GM23338 (cell line): Measurements from ENCODE around the gene GPR101. TPM values are rescaled to one million over a fixed set of nuclear protein-coding genes. Genes with fewer than 3 reads are reported as not detected.

ENCODE experiments used
- ATAC-seq: fragments of 200-7000 bp; cut with Tn5 transposase; 3 replicates; pipeline ENCODE4 v1.9.1; 2020
- DNase-seq: peaks from one replicate; pipeline ENCODE4 v3.0.0-alpha.2; 2015; ENCODE audit warnings: low spot score
- H2AFZ ChIP-seq: fragments of 200-600 bp; sonication (generic); 2 replicates; pipeline ENCODE4 v1.8.0; 2016; ENCODE audit warnings: antibody characterized with exemption, mild to moderate bottlenecking, moderate library complexity
- H3F3A ChIP-seq: fragments of 200-600 bp; sonication (generic); replicated peaks from 2 replicates; pipeline ENCODE4 v1.8.0; 2017; ENCODE audit warnings: antibody characterized with exemption, mixed run types, low read depth
- H3K27ac ChIP-seq: fragments of 200-600 bp; sonication (generic); 2 replicates; pipeline ENCODE4 v1.6.1; 2016; ENCODE audit warnings: low read depth
- H3K27me3 ChIP-seq: fragments of 200-600 bp; sonication (generic); 2 replicates; pipeline ENCODE4 v1.8.0; 2016; ENCODE audit warnings: mild to moderate bottlenecking, mixed run types, moderate library complexity; ENCODE audit not compliant: insufficient read depth
- H3K36me3 ChIP-seq: fragments of 200-600 bp; sonication (generic); 2 replicates; pipeline ENCODE4 v1.8.0; 2016; ENCODE audit warnings: mild to moderate bottlenecking; ENCODE audit not compliant: insufficient read depth
- H3K4me1 ChIP-seq: fragments of 200-600 bp; sonication (generic); 2 replicates; pipeline ENCODE4 v1.8.0; 2016; ENCODE audit warnings: mild to moderate bottlenecking, moderate library complexity; ENCODE audit not compliant: insufficient read depth
- H3K4me2 ChIP-seq: fragments of 200-600 bp; sonication (generic); 2 replicates; pipeline ENCODE4 v1.7.1; 2017; ENCODE audit warnings: mixed run types
- H3K4me3 ChIP-seq: fragments of 200-600 bp; sonication (generic); 2 replicates; pipeline ENCODE4 v1.6.1; 2016; ENCODE audit warnings: mixed run types
- H3K79me2 ChIP-seq: fragments of 200-600 bp; sonication (generic); replicated peaks from 2 replicates; pipeline ENCODE4 v1.8.0; 2017; ENCODE audit warnings: mild to moderate bottlenecking; ENCODE audit not compliant: insufficient read depth
- H3K9me2 ChIP-seq: fragments of 200-600 bp; sonication (generic); 2 replicates; pipeline ENCODE4 v1.8.0; 2017; ENCODE audit not compliant: insufficient read depth
- H4K20me1 ChIP-seq: fragments of 200-600 bp; sonication (generic); replicated peaks from 2 replicates; pipeline ENCODE4 v1.8.0; 2017; ENCODE audit warnings: mild to moderate bottlenecking; ENCODE audit not compliant: insufficient read depth
- H3K27ac Mint-ChIP-seq: 2 replicates; pipeline ENCODE4 v1.8.0; 2020; ENCODE audit warnings: inconsistent platforms, mild to moderate bottlenecking, moderate library complexity, mixed read lengths
- H3K27me3 Mint-ChIP-seq: 3 replicates; pipeline ENCODE4 v1.8.0; 2022; ENCODE audit warnings: low read depth, mild to moderate bottlenecking, moderate library complexity, mixed read lengths, inconsistent platforms; ENCODE audit not compliant: insufficient read depth, poor library complexity
- H3K36me3 Mint-ChIP-seq: 3 replicates; pipeline ENCODE4 v1.8.0; 2021; ENCODE audit warnings: low read depth, mild to moderate bottlenecking, inconsistent platforms, moderate library complexity, mixed read lengths
- H3K4me1 Mint-ChIP-seq: 3 replicates; pipeline ENCODE4 v1.8.0; 2020; ENCODE audit warnings: mild to moderate bottlenecking, inconsistent platforms, mixed read lengths
- H3K4me3 Mint-ChIP-seq: 3 replicates; pipeline ENCODE4 v1.8.0; 2021; ENCODE audit warnings: moderate library complexity, mild to moderate bottlenecking, inconsistent platforms, mixed read lengths
- H3K9me3 Mint-ChIP-seq: 3 replicates; pipeline ENCODE4 v1.8.0; 2020; ENCODE audit warnings: moderate library complexity, mild to moderate bottlenecking, inconsistent platforms, mixed read lengths
- CREB1 ChIP-seq: fragments of 250-450 bp; sonication (Bioruptor Pico); IDR thresholded peaks from 2 replicates; pipeline ENCODE4 v1.5.0; 2020; ENCODE audit warnings: low read depth, mild to moderate bottlenecking, moderate library complexity
- JUNB ChIP-seq: IDR thresholded peaks from one replicate; pipeline ENCODE4 v1.6.1; 2016; ENCODE audit warnings: antibody characterized with exemption; ENCODE audit not compliant: unreplicated experiment
- NANOG ChIP-seq: IDR thresholded peaks from 2 replicates; pipeline ENCODE4 v1.6.1; 2016; ENCODE audit warnings: antibody characterized with exemption, borderline replicate concordance
- ZNF114 ChIP-seq: fragments of 250-450 bp; sonication (Bioruptor Pico); IDR thresholded peaks from 2 replicates; pipeline ENCODE4 v1.5.0; 2020; ENCODE audit warnings: mild to moderate bottlenecking, moderate library complexity
- ZNF331 ChIP-seq: fragments of 250-450 bp; sonication (Bioruptor Pico); IDR thresholded peaks from 2 replicates; pipeline ENCODE4 v1.5.0; 2020; ENCODE audit warnings: low read depth, mild to moderate bottlenecking, moderate library complexity
- polyA plus RNA-seq: library from polyadenylated mRNA; unstranded; fragments of >200 nt; fragmentation: Nextera tagmentation; extraction: Ambion mirVana; gene quantifications from 2 replicates; pipeline ENCODE4 v1.2.1, GENCODE V29; 2016
- total RNA-seq: library from RNA; depleted of rRNA; stranded (reverse); fragments of >200 nt; shearing (Covaris generic); gene quantifications from 2 replicates; pipeline ENCODE4 v1.2.3, GENCODE V29; 2014
- TF ChIP-seq, protein P1 (sequence below): fragments of 250-450 bp; sonication (Bioruptor Pico); IDR thresholded peaks from 2 replicates; pipeline ENCODE4 v1.5.0; 2020; ENCODE audit warnings: mild to moderate bottlenecking, moderate library complexity
- TF ChIP-seq, protein P2 (sequence below): IDR thresholded peaks from 2 replicates; pipeline ENCODE4 v1.6.1; 2016; ENCODE audit warnings: antibody characterized with exemption

Gene GPR101
- total and polyA plus RNA-seq, 2 experiments from 2014 or later = not detected

DNA sequence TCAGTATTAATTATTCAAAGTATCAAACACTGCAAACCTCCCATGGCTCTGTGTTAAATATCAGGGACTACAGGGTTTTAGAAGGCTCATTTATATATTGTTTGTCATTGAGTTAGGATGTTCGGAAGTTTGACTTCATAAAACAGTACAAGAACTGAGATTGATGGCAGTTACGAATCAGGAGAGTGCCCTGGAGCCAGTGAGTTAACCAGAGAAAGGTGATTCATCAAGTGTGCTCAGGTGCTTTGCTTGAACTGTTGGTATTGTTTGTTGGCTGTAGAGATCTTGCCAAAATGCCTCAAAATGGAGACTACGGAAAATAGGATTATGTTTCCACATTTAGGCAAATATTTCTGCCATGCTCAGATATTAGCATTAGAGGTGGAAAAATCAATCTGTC lies 7.5 kb upstream of the GPR101 start:
- no peaks in the 10 kb centered on the region for H3K4me1 Mint-ChIP-seq
- Histone ChIP-seq H3K4me2 (no peak overlapping the region), H3K36me3 (no peaks in the 10 kb centered on the region), H3K4me3 (no peak overlapping the region), H4K20me1 (no peaks in the 10 kb centered on the region), H3K27ac (no peak overlapping the region), H3K4me1 (no peaks in the 10 kb centered on the region), H3F3A (no peaks in the 10 kb centered on the region), H3K27me3 (peaks cover 16% of the 10 kb centered on the region), H3K9me2 (no peaks in the 10 kb centered on the region), H3K79me2 (no peaks in the 10 kb centered on the region), H2AFZ (no peak overlapping the region)
- TF ChIP-seq CREB1 (CRISPR knock-in tag) (no peak), ZNF114 (no peak)
- no peak overlapping the region for H3K27ac Mint-ChIP-seq
- H3K4me3 Mint-ChIP-seq = no peak overlapping the region
- DNase-seq (no peak), ATAC-seq (no peak)
- H3K36me3 Mint-ChIP-seq = no peaks in the 10 kb centered on the region
- H3K9me3 Mint-ChIP-seq = no peaks in the 10 kb centered on the region
- peaks cover 3% of the 10 kb centered on the region for H3K27me3 Mint-ChIP-seq

DNA sequence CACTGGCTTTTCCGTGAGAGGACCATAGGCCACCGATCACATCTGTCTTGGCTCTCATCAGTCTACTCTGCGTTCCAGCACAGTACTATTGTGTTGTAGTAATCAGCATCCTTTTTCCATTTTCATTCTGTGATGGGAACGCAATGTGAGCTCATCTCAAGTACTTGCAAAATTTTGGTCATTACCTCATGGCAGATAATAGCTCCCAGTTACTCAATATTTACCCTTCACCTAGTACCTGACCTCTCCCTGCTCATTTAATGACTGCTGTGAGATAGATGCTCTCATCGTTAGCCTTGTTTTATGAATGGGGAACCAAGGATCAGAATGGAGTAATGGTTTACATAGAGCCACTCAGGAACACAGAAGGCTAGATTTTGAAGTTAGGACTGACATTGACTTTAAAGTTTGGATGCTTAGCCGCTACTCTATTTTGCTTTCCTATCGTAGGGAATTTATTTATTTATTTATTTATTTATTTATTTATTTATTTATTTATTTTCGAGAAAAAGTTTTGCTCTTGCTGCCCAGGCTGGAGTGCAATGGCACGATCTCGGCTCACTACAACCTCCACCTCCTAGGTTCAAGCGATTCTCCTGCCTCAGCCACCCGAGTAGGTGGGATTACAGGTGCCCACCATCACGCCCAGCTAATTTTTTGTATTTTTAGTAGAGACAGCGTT lies 6.5 kb upstream of the GPR101 start:
- Mint-ChIP-seq H3K27me3 (peaks cover 12% of the 10 kb centered on the region), H3K4me1 (no peaks in the 10 kb centered on the region), H3K4me3 (no peak overlapping the region), H3K27ac (no peak overlapping the region), H3K36me3 (no peaks in the 10 kb centered on the region), H3K9me3 (no peaks in the 10 kb centered on the region)
- H3K27me3 ChIP-seq = peaks cover 27% of the 10 kb centered on the region
- H3K9me2 ChIP-seq = no peaks in the 10 kb centered on the region
- H2AFZ ChIP-seq = no peak overlapping the region
- ATAC-seq (no peak), DNase-seq (no peak)
- no peak overlapping the region for H3K4me3 ChIP-seq
- H3K27ac ChIP-seq = no peak overlapping the region
- H3K79me2 ChIP-seq = no peaks in the 10 kb centered on the region
- no peaks in the 10 kb centered on the region for H4K20me1 ChIP-seq
- H3K36me3 ChIP-seq = no peaks in the 10 kb centered on the region
- no peak overlapping the region for H3K4me2 ChIP-seq
- H3F3A ChIP-seq = no peaks in the 10 kb centered on the region
- no peak for TF ChIP-seq CREB1 (CRISPR knock-in tag)
- TF ChIP-seq ZNF331 (CRISPR knock-in tag) = no peak
- TF ChIP-seq, protein P1, sequence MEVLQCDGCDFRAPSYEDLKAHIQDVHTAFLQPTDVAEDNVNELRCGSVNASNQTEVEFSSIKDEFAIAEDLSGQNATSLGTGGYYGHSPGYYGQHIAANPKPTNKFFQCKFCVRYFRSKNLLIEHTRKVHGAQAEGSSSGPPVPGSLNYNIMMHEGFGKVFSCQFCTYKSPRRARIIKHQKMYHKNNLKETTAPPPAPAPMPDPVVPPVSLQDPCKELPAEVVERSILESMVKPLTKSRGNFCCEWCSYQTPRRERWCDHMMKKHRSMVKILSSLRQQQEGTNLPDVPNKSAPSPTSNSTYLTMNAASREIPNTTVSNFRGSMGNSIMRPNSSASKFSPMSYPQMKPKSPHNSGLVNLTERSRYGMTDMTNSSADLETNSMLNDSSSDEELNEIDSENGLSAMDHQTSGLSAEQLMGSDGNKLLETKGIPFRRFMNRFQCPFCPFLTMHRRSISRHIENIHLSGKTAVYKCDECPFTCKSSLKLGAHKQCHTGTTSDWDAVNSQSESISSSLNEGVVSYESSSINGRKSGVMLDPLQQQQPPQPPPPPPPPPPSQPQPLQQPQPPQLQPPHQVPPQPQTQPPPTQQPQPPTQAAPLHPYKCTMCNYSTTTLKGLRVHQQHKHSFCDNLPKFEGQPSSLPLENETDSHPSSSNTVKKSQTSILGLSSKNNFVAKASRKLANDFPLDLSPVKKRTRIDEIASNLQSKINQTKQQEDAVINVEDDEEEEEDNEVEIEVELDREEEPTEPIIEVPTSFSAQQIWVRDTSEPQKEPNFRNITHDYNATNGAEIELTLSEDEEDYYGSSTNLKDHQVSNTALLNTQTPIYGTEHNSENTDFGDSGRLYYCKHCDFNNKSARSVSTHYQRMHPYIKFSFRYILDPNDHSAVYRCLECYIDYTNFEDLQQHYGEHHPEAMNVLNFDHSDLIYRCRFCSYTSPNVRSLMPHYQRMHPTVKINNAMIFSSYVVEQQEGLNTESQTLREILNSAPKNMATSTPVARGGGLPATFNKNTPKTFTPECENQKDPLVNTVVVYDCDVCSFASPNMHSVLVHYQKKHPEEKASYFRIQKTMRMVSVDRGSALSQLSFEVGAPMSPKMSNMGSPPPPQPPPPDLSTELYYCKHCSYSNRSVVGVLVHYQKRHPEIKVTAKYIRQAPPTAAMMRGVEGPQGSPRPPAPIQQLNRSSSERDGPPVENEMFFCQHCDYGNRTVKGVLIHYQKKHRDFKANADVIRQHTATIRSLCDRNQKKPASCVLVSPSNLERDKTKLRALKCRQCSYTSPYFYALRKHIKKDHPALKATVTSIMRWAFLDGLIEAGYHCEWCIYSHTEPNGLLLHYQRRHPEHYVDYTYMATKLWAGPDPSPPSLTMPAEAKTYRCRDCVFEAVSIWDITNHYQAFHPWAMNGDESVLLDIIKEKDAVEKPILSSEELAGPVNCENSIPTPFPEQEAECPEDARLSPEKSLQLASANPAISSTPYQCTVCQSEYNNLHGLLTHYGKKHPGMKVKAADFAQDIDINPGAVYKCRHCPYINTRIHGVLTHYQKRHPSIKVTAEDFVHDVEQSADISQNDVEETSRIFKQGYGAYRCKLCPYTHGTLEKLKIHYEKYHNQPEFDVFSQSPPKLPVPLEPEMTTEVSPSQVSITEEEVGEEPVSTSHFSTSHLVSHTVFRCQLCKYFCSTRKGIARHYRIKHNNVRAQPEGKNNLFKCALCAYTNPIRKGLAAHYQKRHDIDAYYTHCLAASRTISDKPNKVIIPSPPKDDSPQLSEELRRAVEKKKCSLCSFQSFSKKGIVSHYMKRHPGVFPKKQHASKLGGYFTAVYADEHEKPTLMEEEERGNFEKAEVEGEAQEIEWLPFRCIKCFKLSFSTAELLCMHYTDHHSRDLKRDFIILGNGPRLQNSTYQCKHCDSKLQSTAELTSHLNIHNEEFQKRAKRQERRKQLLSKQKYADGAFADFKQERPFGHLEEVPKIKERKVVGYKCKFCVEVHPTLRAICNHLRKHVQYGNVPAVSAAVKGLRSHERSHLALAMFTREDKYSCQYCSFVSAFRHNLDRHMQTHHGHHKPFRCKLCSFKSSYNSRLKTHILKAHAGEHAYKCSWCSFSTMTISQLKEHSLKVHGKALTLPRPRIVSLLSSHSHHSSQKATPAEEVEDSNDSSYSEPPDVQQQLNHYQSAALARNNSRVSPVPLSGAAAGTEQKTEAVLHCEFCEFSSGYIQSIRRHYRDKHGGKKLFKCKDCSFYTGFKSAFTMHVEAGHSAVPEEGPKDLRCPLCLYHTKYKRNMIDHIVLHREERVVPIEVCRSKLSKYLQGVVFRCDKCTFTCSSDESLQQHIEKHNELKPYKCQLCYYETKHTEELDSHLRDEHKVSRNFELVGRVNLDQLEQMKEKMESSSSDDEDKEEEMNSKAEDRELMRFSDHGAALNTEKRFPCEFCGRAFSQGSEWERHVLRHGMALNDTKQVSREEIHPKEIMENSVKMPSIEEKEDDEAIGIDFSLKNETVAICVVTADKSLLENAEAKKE = no peak
- TF ChIP-seq, protein P2, sequence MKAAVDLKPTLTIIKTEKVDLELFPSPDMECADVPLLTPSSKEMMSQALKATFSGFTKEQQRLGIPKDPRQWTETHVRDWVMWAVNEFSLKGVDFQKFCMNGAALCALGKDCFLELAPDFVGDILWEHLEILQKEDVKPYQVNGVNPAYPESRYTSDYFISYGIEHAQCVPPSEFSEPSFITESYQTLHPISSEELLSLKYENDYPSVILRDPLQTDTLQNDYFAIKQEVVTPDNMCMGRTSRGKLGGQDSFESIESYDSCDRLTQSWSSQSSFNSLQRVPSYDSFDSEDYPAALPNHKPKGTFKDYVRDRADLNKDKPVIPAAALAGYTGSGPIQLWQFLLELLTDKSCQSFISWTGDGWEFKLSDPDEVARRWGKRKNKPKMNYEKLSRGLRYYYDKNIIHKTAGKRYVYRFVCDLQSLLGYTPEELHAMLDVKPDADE = no peak
- TF ChIP-seq NANOG = no peak
- TF ChIP-seq JUNB = no peak
- H3K4me1 ChIP-seq = no peaks in the 10 kb centered on the region
